ENCODE measurements around the gene RASGRF1.

Gene RASGRF1

DNA sequence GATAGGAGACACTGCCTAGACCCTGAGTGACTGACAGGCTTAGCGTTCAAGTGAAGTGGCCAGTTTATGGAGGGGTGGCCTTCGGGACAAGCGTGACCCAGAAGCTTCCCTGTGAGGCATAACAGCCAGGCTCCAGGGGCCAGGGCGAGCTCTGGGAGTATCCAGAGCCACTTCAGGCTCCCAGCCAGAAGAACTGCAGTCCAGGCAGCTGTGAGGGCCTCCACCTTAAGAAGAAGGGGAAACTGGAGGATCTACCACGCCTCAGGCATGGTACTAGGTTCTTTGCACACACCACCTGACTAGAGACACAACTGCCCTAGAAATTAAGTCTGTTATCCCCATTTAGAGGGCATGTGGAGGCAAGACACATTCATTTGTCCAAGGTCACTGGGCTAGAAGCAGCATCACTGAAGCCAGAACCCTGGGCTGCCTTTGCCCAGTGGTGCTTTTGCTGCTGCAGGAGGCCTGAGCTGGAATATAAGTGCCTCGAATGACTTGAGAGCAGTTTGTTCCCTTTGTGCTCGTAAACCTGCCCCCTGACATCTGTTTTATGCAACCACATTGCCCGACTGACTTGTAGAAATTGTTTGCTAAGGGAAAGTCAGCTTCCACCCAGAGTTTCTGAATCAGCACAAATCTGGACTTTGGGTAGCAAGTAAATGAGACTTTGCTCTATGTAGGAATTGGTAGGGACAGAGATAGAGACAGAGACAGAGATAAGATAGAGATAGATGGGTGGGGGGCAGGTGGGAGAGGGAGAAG is 23.3 kb downstream of the RASGRF1 start:
- no peak for DNase-seq

DNA sequence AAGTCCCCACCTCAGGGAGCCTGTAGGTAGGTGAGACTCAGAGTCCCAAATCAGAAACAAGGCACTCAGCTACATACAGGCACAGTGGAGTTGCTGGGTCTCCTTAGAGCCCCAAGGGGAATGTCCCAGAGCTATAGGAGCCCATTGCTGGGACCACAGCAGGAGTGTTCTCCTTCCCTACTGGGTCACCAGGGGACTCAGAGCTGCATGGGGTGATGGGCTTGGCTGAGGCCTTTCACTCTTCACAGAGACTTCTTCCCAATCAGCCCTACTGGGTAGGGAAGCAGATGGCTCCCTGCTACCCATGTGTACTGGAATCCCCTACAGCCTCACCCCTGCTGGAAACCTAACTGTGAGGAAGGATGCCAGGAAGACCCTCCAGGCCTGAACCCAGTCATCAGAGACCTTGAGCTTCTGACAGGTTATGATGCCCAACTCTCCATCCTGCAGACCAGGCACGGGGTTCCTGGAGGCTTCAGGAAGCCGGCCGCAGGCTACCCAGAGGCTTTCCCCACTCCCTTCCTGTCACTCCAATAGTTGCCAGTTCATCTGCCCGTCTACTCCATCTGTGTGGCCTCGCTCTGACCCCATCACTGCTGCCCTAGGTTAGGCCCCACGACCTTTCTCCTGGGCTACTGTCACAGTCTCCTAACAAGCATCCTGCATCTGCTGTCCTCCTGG is 24.0 kb downstream of the RASGRF1 start:
- DNase-seq: no peak

DNA sequence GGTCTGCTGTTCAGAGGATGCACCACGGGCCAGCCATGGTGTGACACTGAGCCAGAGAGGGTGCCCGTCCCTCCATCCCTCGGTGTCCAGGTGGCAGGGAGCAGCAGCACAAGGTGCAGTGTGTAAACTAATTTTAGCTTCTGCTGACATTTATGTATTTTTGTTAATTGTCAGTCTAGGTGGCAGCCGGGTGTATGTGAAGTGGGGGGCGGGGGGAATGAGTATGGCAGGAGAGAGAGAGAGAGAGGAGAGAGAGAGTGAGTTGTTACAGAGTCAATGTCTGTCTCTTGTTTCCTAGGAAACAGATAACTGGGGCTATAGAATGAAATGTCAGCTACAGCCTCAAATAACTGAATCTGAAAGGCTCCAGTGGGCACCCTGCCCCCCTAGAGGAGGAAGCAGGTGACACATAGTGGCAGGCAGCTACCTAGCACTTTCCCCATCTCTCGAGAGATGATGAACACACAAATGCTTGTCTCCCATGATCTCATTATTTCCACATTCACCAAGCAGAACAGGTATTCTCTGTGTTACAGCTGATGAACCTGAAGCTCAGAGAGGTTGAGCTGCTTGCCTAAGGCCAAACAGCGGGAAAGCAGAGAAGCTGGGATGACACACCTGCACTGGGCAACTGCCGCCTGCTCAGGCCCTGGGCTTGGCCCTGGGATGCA is 24.7 kb downstream of the RASGRF1 start:
- no peak for DNase-seq

DNA sequence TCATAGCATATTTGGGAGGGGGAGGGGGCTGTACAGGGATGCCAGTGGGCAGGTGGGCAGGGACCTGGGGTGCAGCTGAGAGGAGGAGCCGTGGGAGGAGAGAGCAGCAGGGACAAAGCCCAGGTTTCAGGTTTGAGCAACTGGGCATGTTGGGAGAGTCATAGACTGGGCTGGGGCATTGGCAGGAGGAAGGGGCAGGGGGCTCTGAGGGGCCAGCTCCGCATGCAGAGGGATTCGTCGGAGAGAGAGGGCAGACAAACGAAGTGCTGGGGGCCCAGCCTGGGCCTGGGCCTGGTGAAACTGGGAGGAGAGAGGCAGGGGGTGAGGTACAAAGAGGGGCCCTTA is 25.2 kb downstream of the RASGRF1 start:
- DNase-seq: no peak

DNA sequence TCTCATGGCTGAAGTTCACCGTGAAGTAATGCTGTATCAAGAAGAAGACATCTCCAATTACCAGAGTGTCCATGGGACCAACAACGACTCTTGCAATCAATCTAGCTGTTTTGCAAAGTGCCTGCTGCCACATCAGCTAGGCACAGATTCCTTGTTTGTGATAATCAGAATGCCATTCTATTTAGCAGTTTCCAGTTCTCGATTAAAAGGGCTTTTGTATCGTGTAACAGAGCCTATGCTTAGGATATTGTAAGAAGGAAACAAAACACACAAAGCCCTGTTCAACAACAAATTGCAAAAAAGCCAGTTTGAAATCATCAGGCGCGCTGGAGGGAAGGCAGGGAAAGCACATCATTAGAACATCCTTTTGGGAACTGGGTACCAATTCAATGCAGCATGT is 26.1 kb downstream of the RASGRF1 start:
- DNase-seq: no peak

DNA sequence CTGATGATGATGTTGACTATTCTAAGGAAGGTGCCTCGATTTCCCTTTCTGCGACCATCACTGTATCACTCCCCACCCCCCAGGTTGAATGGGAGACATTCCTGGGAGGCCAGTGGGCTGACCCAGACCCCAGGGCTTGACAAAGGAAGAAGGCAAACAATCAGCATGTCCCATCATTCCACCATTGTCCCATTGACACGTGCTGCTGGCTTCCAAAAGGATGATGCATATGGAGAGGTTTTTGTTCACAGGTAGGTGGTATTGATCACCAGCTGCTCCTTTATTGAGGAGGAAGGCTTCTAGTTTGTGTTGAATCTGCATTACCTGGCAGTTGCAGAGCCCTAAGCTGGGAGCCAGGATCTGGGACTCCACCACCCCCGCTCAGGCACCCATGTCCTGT is 30.4 kb downstream of the RASGRF1 start:
- DNase-seq: no peak

DNA sequence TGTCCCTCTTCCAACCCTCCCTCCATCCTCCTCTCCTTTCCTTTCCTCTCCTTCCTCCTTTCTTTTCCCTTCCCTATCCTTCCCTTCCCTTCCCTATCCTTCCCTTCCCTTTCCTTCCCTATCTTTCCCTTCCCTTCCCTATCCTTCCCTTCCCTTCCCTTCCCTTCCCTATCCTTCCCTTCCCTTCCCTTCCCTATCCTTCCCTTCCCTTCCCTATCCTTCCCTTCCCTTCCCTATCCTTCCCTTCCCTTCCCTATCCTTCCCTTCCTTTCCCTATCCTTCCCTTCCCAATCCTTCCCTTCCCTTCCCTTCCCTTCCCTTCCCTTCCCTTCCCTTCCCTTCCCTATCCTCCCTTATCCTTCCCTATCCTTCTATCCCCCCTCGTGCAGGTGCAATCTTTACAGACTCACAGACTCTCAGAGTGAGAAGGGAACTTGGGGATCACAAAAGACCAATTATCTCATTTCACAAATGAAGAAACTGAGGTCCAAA is 31.5 kb downstream of the RASGRF1 start:
- no peak for DNase-seq

DNA sequence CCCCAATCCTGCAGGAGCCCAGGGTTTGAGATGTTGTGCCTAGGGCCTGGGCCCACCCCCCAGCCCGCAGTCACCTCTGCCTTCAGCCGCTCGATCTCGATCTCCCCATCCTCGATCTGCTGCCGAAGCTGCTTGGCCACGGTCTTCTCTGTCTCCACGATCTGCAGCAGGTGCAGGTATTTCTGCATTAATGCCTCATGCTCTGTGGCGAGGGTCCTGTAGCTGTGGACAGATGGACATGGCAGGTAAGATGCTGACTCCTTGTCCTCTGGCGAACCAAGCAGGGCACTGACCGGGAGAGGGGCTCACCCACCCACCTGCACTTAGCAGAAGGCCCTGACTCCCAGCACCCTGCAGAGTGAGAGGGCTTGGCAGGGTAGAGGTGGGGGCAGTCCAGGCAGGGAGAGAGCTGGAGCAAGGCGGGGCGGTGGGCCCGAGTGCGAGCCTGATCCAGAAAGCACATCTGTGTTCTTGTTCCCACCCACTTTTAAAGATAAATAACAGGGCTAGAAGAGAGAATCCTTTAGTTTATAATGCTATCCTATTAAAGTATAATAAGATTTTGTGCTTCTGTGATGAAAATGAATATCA is 32.2 kb downstream of the RASGRF1 start:
- DNase-seq: no peak

DNA sequence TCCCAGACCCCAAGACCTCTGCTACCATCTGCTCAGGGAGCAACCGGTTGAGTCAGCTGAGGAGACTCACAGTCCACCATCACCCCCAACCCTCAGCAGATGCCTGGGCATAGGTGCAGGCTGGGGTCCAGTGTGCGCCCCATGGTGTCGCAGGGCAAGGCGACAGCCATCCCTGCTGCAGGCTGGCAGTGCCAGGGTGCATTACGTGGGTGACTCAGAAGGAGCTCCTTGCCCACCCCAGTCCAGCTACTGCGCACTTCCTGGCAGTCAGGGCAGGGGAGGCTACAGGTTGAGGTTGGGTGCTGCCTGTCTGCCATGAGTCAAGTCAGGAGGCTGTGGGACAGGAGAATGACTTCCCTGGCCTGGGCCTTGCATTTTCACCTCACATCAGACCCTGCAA is 33.5 kb downstream of the RASGRF1 start:
- no peak for DNase-seq

DNA sequence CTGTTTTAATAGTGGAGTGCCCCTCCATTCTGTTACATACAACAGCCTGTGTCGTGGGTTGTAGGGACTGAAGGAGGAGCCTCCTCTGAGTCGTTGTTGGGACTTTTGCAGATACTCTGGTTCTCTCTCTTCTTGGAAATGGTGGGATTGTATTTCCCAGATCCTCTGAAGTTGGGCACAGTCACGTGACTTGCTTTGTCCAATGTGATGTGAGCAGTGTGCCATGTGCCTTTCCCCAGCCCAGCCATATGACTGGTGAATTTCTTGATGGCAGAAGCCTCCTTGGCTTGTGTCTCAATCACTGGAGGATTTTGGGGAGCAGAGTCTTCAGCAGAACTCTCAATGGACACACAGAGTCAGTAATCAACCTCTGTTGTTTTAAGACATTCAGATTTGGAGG is 36.2 kb downstream of the RASGRF1 start:
- DNase-seq: no peak

DNA sequence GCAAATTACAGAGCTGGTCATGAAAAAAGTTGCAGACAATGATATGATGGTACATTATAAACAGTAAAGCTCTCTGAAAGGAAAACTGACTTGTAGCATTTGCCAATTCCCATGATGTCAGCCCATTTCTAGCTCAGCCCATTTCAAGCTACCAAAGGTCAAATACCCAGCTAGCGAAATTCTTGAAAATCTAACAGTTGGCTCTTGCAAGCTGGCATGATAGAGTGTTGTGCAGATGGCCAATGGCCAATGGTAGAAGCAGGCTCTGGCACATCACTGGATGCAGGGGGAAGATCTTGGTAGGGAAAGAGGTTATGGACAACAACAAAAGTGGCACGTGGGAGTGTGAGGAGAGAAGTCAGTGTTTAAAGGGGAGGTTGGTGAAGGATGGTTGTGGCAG is 36.7 kb downstream of the RASGRF1 start:
- DNase-seq: no peak

DNA sequence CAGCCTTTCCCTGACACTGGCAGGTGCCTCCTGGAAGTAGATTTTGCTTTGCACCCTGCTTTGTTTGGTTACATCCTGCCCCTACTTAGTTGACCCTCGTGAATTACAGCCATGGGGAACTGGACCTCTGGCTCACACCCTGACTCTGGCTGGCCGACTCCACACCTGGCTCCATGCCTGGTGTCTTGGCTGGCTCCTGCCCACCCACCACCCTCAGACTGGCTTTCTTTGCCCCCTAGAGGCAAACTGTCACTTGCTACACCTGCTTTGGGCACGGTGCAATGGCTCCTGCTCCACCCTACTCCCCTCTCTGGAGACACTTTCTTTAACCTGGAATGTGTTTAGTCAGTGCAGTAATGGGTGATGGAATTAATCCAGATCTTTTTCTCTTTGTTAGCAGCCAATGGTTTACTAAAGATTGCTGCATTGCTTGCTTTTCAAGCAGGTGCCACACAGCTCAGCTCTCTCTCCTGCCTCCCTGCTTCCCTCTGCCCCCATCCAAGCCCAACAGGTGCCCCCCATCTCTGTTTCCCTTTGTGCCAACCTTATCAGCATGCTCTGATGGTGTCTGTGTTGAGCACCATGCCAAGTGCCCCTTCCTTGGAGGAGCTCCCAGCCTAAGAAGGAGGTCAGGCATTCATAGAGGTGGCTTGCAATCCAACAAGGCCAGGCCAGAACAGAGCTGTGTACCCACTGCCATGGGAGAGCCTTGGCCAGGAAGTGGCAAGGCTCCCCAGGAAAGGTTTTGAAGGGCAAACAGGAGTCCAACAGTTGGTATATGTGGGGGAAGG is 38.4 kb downstream of the RASGRF1 start:
- DNase-seq: no peak

DNA sequence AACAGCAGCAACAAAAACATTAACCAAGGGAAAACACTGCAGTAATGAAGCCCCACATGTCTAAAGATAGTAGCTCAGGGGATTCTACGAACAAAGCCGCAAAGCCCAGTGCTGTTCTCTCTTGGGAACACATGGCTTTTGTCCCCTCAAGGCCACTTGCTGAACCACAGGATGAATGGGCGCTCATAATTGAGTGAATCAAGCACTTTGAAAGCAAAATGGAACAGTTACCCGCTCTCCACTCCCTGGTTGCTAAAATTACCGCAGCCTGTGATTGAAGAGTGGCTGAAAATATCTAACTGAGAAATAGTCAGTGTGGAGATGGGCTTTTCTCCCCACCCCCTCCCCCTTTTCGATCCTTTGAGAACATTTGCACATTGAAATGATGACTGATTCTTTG is 39.6 kb downstream of the RASGRF1 start:
- no peak for DNase-seq

DNA sequence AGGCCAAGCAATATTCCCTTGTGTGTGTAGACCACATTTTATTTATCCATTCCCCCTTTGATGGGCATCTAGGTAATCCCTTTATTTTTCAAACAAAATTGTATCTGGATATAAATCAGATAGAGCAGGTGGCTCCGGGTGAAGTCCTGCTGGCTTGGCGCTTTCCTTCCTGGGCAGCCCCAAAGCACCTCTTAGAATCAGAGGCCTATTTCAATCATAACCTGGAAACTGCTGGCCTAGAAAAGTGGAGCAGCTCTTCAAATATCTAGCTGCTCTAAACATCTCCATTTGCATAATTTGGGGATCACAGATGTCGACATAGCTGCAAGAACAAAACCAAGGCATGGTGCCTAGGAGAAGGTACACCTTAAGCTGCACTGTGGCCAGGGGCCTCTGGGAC is 40.2 kb downstream of the RASGRF1 start:
- DNase-seq: no peak

DNA sequence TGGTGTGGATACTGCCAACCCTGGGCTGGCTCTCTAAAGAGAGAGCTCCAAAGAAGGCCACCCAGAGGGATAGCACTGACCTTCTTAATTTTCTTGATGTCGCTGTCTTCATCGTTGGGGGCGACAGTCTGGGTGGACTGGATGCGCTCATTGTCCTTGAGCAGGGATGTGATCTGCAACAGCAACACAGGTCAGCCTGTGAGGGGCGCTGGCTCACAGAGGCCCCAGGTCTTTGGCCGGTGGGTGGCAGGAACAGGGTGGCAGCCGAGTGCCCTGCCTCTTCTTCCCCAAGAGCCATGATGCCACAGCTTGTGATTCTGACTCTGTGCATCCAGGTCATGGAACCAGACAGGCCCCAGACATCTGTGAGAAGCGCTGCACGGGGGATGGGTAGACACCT is 41.2 kb downstream of the RASGRF1 start:
- no peak for DNase-seq

DNA sequence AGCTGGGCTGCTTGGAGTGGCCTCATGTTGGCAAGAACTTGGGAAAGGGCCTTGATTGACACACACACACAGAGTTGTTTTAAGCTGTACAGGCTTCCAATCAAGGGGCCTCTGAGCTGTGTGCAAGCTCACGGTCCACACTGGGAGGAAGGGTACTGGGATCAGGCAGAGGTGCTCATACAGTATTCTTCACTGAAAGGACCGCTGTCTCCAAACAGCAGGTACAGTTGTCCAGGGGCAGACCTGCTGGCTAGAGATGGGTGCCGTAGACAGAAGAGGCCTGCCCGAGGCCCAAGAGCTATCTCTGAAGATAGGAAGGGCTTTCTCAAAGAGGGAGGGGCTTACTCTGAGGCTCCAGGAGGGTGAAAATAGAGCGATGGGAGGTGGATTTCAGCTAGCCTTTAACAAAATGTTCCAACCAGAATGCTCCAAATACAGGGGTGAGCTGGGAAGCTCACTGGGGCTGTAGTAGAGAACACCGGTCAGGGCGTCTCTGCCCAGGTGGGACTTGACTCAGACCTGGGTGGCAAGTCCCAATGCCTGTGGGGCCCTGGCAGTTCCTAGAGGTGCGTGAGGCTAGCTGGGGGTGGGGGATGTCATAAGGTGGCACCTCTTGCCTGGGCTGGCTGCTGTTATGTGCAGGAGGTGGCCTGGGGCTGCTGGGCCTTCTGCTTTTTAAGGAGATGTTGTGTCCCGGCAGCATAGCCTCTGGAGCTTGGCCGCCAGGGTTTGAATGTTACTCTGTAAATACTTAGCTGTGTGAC is 42.7 kb downstream of the RASGRF1 start:
- DNase-seq: no peak

DNA sequence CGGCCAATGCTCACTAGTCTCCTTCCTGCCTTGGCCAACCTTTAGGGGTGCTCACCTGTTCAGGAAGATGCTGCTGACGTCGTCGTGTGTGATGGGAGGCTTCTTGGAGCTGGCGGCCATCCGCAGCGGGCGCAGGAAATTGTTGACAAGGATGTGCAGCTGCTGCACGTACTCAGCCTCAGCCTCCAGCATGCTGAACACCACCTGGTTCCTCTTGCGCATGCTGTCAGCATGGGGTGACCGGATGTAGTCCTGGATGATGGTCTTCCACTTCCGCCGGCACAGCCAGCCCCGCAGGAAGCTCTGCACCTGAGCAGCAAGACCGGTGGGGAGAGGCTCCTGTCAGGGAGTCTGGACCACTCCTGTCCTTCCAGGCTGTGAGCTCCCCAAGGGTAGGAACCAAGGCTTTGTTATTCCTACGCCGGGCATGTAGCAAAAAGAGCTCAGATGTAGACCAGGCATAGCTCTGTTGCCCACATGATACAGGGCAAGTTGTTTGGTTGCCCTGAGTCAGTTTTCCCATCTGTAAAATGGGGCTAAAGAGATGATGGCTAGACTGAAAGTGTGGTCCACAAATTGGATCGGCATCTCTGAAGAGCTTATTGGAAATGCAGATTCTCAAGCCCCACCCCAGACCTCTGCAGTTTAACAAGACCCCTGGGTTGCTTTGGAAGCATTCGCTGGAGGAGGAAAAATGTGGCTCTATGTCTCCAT is 43.7 kb downstream of the RASGRF1 start:
- no peak for DNase-seq

DNA sequence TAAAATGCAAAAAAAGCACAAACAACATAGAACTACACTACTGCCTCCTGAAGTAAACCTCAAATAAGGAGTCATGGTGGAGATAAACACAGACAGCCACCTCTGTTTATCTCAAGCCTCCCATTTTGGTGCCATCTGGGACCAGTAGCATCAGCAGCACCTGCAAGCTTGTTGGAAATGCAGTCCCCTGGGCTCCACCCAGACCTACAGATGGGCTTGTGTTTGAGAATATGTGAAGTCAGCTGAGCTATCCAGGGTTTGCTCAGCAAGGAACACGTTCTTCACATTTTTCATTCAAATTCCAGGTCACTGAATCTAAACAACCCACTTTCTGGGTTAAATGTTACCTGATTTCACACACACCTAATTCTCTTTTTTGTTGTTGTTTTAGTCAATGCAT is 45.5 kb downstream of the RASGRF1 start:
- no peak for DNase-seq

DNA sequence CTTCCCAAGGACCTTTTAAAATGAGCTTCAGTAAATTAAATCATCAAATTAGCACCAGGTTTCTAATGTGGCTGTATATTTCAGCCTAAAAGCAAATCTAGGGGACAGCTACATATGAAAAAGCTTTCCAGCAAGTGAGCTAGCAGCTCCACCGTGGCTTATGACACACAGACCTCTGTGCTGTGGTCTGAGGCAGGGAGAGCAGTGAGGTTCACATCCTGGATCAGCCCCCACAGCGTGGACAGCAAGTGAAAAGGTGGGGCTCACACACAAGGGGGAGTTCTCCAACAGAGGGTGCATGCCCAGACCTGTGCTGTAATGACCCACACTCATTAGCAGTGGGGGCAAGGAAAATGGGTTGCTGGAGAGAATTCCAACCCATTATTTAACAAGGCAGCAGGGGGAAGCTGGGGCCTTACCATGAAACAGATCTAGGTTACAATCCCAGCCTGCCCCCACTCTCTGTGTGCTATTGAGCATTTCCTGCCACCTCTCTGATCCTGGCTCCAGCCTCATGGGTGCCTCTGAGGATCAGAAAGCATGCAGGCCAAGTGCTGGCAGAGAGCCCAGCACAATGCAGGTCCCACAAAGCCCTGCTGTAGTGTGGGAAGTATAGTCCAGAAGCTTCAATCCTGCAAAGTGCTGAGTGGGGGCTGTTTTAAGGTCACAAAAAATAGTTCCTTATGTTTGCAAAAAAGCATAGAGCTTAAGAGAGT is 48.2 kb downstream of the RASGRF1 start:
- DNase-seq: no peak

DNA sequence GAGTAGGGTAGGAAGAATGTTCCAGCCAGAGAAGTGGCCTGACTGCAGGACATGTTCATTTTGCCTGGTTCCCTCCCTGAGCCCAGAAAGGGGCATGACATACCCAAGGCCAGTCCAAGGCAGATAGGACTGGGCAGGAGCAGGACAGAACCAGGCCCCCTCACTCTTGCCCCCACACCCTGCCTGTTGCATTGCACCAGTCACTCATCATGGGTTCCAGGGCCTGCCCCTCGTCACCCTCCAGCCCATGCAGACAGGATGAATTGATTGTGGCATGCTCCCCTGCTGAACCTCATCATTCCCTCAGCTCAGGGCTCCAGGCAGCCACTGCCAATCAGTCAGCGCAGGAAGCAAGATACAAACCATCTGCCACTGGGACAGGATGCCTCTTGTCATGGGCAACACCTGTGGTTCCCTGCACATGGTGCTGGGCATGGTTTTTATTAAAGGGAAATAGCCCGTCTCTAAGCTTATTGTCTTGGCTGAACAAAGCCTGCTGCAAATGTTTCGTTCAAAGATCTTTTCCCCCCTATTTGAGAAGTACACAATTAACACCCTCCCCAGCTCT is 48.9 kb downstream of the RASGRF1 start:
- DNase-seq: no peak

Measured in T-helper 1 cell (primary cell).